C1 segment of cervical spinal cord (tissue), 14 donors: ENCODE measurements around the gene PDE7B.
"Not testable (repeated sequence)": the region's sequence is repeated elsewhere in the genome, so short reads cannot be mapped to it uniquely, and the experiment has no call there.

Source experiments
- DNase-seq, 14 donors: peaks; one replicate each; lab custom pipeline; 2025; lab: John Stamatoyannopoulos, UW

The PDE7B gene

GRCh38 chr6:135842618-135843392 is 8.7 kb upstream of the PDE7B start:
- no peak for DNase-seq

- DNase-seq, result no peak
These were observed 619 bp upstream of the PDE7B start for GRCh38 chr6:135850882-135851281.

GRCh38 chr6:135852746-135853145 is 1.2 kb downstream of the PDE7B start:
- DNase-seq, result no peak

- DNase-seq, result no peak
These were observed 1.7 kb downstream of the PDE7B start for GRCh38 chr6:135853227-135853626.

- DNase-seq, result no peak
These were observed 2.5 kb downstream of the PDE7B start for GRCh38 chr6:135853986-135854385.

- DNase-seq, result no peak
These were observed 3.3 kb downstream of the PDE7B start for GRCh38 chr6:135854799-135855198.

GRCh38 chr6:135858931-135859330 is 7.4 kb downstream of the PDE7B start:
- no peak for DNase-seq

GRCh38 chr6:135860361-135860760 is 8.9 kb downstream of the PDE7B start:
- DNase-seq, result no peak

GRCh38 chr6:135861189-135861588 is 9.7 kb downstream of the PDE7B start:
- DNase-seq, result no peak

- not testable (repeated sequence) for DNase-seq
These were observed 13.4 kb downstream of the PDE7B start for GRCh38 chr6:135864929-135865328.

GRCh38 chr6:135866445-135867123 is 15.1 kb downstream of the PDE7B start:
- DNase-seq, result no peak

GRCh38 chr6:135867332-135867731 is 15.8 kb downstream of the PDE7B start:
- no peak for DNase-seq

GRCh38 chr6:135869857-135870256 is 18.4 kb downstream of the PDE7B start:
- no peak for DNase-seq

GRCh38 chr6:135870722-135871121 is 19.2 kb downstream of the PDE7B start:
- DNase-seq, result no peak

GRCh38 chr6:135871296-135871695 is 19.8 kb downstream of the PDE7B start:
- DNase-seq, result no peak

GRCh38 chr6:135871878-135872277 is 20.4 kb downstream of the PDE7B start:
- no peak for DNase-seq

GRCh38 chr6:135875446-135875845 is 23.9 kb downstream of the PDE7B start:
- DNase-seq, result no peak

- DNase-seq, result no peak
These were observed 24.6 kb downstream of the PDE7B start for GRCh38 chr6:135876058-135876457.

- no peak for DNase-seq
These were observed 26.2 kb downstream of the PDE7B start for GRCh38 chr6:135877666-135878065.

GRCh38 chr6:135880066-135880972 is 28.8 kb downstream of the PDE7B start:
- DNase-seq, result no peak

GRCh38 chr6:135883045-135883444 is 31.5 kb downstream of the PDE7B start:
- DNase-seq, result no peak

GRCh38 chr6:135883536-135883935 is 32.0 kb downstream of the PDE7B start:
- DNase-seq, result no peak
